Effector memory CD4-positive, alpha-beta T cell (primary cell): ENCODE measurements around the gene PDZK1IP1.
"Not testable (repeated sequence)": the region's sequence is repeated elsewhere in the genome, so short reads cannot be mapped to it uniquely, and the experiment has no call there.

ENCODE experiments used
- DNase-seq, 3 donors: peaks; one replicate each; pipeline ENCODE4 v3.0.0-alpha.2; 2020
- H3K27ac ChIP-seq: 2 replicates; pipeline ENCODE4 v1.7.0; 2013; ENCODE audit warnings: mild to moderate bottlenecking, low read length, moderate library complexity; ENCODE audit not compliant: insufficient read depth, poor library complexity, severe bottlenecking
- H3K27me3 ChIP-seq: replicated peaks from 2 replicates; pipeline ENCODE4 v1.7.0; 2013; ENCODE audit warnings: mild to moderate bottlenecking, low read length; ENCODE audit not compliant: insufficient read depth, control insufficient read depth, poor library complexity, severe bottlenecking
- H3K36me3 ChIP-seq: 2 replicates; pipeline ENCODE4 v1.7.0; 2013; ENCODE audit warnings: mild to moderate bottlenecking, low read length, moderate library complexity; ENCODE audit not compliant: control insufficient read depth, insufficient read depth
- H3K4me1 ChIP-seq: 2 replicates; pipeline ENCODE4 v1.7.0; 2013; ENCODE audit warnings: low read length, mild to moderate bottlenecking; ENCODE audit not compliant: control insufficient read depth, insufficient read depth, poor library complexity, severe bottlenecking
- H3K4me3 ChIP-seq: 2 replicates; pipeline ENCODE4 v1.7.0; 2013; ENCODE audit warnings: low read length, low read depth, mild to moderate bottlenecking; ENCODE audit not compliant: insufficient read depth, poor library complexity, severe bottlenecking
- H3K9me3 ChIP-seq: 2 replicates; pipeline ENCODE4 v1.7.0; 2013; ENCODE audit warnings: mild to moderate bottlenecking, low read length, moderate library complexity; ENCODE audit not compliant: control insufficient read depth

The PDZK1IP1 gene

GRCh38 chr1:47198214-47198613 is 8.4 kb upstream of the PDZK1IP1 start:
- no peaks in the 10 kb centered on the region for H3K36me3 ChIP-seq

GRCh38 chr1:47196622-47197021 is 6.8 kb upstream of the PDZK1IP1 start:
- no peak for DNase-seq
- Histone ChIP-seq H3K36me3 (no peaks in the 10 kb centered on the region), H3K9me3 (no peaks in the 10 kb centered on the region), H3K27ac (no peak overlapping the region), H3K27me3 (peaks cover 11% of the 10 kb centered on the region), H3K4me1 (no peaks in the 10 kb centered on the region), H3K4me3 (no peak overlapping the region)

More at GRCh38 chr1:47198214-47198613, 8.4 kb upstream of the PDZK1IP1 start:
- no peaks in the 10 kb centered on the region for H3K4me1 ChIP-seq
- H3K4me3 ChIP-seq, result no peak overlapping the region
- no peaks in the 10 kb centered on the region for H3K9me3 ChIP-seq
- no peak for DNase-seq
- H3K27ac ChIP-seq, result no peak overlapping the region
- peaks cover 11% of the 10 kb centered on the region for H3K27me3 ChIP-seq

GRCh38 chr1:47195981-47196380 is 6.1 kb upstream of the PDZK1IP1 start:
- H3K27ac ChIP-seq, H3K9me3 ChIP-seq, H3K4me1 ChIP-seq, H3K36me3 ChIP-seq, H3K27me3 ChIP-seq, H3K4me3 ChIP-seq, DNase-seq: not testable (repeated sequence)

- H3K36me3 ChIP-seq, result no peaks in the 10 kb centered on the region
- H3K9me3 ChIP-seq, result no peaks in the 10 kb centered on the region
- H3K4me3 ChIP-seq, result no peak overlapping the region
- no peaks in the 10 kb centered on the region for H3K4me1 ChIP-seq
- H3K27me3 ChIP-seq, result no peaks in the 10 kb centered on the region
- DNase-seq, result no peak
- no peak overlapping the region for H3K27ac ChIP-seq
Observed at GRCh38 chr1:47194311-47194710, 4.5 kb upstream of the PDZK1IP1 start.

- not testable (repeated sequence) for H3K9me3 ChIP-seq, H3K36me3 ChIP-seq, H3K4me3 ChIP-seq, H3K27me3 ChIP-seq, DNase-seq, H3K27ac ChIP-seq, H3K4me1 ChIP-seq
Observed at GRCh38 chr1:47193496-47193895, 3.7 kb upstream of the PDZK1IP1 start.

- no peaks in the 10 kb centered on the region for H3K27me3 ChIP-seq
- H3K36me3 ChIP-seq, result no peaks in the 10 kb centered on the region
- H3K4me3 ChIP-seq, result no peak overlapping the region
- H3K27ac ChIP-seq, result no peak overlapping the region
- no peaks in the 10 kb centered on the region for H3K9me3 ChIP-seq
- DNase-seq, result peak; percentile 12 to 41 (median 37)
- no peaks in the 10 kb centered on the region for H3K4me1 ChIP-seq
Observed at GRCh38 chr1:47192458-47193384, 2.9 kb upstream of the PDZK1IP1 start.

GRCh38 chr1:47191940-47192457 is 2.2 kb upstream of the PDZK1IP1 start:
- H3K27ac ChIP-seq, result no peak overlapping the region
- no peak for DNase-seq
- H3K4me1 ChIP-seq, result no peaks in the 10 kb centered on the region
- no peak overlapping the region for H3K4me3 ChIP-seq
- no peaks in the 10 kb centered on the region for H3K9me3 ChIP-seq
- H3K27me3 ChIP-seq, result no peaks in the 10 kb centered on the region
- H3K36me3 ChIP-seq, result no peaks in the 10 kb centered on the region

- Histone ChIP-seq H3K4me3 (no peak overlapping the region), H3K27me3 (no peaks in the 10 kb centered on the region), H3K9me3 (no peaks in the 10 kb centered on the region), H3K27ac (no peak overlapping the region), H3K36me3 (no peaks in the 10 kb centered on the region), H3K4me1 (no peaks in the 10 kb centered on the region)
- DNase-seq, result no peak
Observed at GRCh38 chr1:47190857-47191256, 1.0 kb upstream of the PDZK1IP1 start.

- Histone ChIP-seq H3K4me3 (no peak overlapping the region), H3K27ac (no peak overlapping the region), H3K36me3 (no peaks in the 10 kb centered on the region), H3K4me1 (no peaks in the 10 kb centered on the region), H3K9me3 (no peaks in the 10 kb centered on the region), H3K27me3 (no peaks in the 10 kb centered on the region)
- no peak for DNase-seq
Observed at GRCh38 chr1:47190509-47190855, 646 bp upstream of the PDZK1IP1 start.
